Urothelium cell line (cell line): ENCODE measurements around the gene KIAA0825.
"Not testable (repeated sequence)": the region's sequence is repeated elsewhere in the genome, so short reads cannot be mapped to it uniquely, and the experiment has no call there.

Experiments used
- DNase-seq: peaks from one replicate; pipeline ENCODE4 v3.0.0; 2011; ENCODE audit warnings: low spot score, mixed read lengths
- FAIRE-seq: peaks from 2 replicates; lab custom pipeline; 2011; peaks lifted over from hg19 to GRCh38; lab: Jason Lieb, UNC

KIAA0825 gene

DNA sequence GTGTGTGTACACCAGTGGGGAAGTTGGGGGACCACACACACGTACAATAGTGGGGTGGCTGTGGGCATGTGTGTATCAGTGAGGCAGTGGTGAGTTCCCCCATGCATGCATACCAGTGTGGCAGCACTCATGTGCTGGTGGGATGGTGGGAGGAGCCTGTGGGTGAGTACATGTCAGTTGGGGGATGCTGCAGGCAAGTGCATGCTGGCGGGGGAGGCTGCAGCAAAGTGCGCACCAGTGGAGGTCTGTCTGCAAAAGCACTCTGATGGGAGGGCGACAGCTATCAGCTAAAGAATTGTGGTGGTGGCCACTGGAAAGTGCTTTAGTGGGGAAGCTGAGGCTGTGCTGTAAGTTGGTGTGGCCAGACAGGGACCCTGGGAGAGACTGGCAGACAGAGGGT lies 418.8 kb downstream of the KIAA0825 start:
- FAIRE-seq (peak; percentile 13), DNase-seq (no peak)

DNA sequence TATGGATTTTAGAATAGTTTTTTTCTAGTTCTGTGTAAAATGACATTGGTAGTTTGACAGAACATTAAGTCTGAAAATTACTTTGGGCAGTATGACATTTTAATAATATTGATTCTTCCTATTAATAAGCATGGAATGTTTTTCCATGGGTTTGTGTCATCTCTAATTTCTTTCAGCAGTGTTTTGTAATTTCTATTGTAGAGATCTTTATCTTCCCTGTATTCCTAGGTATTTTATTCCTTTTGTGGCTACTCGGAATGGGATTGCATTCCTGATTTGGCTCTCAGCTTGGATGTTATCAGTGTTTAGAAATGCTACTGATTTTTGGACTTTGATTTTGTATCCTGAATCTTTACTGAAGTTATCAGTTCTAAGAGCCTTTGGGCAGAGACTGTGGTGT lies 420.4 kb downstream of the KIAA0825 start:
- no peak for DNase-seq
- FAIRE-seq: no peak

GRCh38 chr5:94196953-94197352 lies 421.5 kb downstream of the KIAA0825 start:
- FAIRE-seq (no peak), DNase-seq (no peak)

- no peak for DNase-seq
- no peak for FAIRE-seq
Measured at GRCh38 chr5:94192658-94193391, 425.6 kb downstream of the KIAA0825 start.

GRCh38 chr5:94191604-94192003 lies 426.8 kb downstream of the KIAA0825 start:
- FAIRE-seq (no peak), DNase-seq (no peak)

- FAIRE-seq (no peak), DNase-seq (no peak)
Measured at GRCh38 chr5:94188725-94189124, 429.7 kb downstream of the KIAA0825 start.

GRCh38 chr5:94184870-94185269 lies 433.5 kb downstream of the KIAA0825 start:
- FAIRE-seq: no peak

DNA sequence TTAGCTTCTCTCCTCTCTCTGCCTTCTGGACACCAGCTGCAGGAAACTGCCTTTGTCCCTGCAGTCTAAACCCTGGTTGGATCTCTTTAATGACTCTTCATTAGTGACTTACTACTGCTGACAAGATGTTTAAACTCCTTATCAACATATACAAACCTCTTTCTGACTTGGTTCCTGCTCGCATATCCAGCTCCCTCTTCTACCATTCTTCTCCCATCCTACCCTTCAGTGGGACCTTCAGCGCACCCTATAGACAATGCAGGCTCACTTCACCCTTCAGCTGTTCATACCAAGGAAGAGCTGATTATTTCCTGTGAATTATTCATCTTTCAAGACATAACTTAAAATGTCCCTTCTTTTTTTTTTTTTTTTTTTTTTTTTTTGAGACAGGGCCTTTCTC lies 436.5 kb downstream of the KIAA0825 start:
- FAIRE-seq (no peak), DNase-seq (no peak)

More at GRCh38 chr5:94184870-94185269, 433.5 kb downstream of the KIAA0825 start:
- no peak for DNase-seq

- DNase-seq (no peak), FAIRE-seq (no peak)
Measured at GRCh38 chr5:94180761-94181160, 437.6 kb downstream of the KIAA0825 start.

DNA sequence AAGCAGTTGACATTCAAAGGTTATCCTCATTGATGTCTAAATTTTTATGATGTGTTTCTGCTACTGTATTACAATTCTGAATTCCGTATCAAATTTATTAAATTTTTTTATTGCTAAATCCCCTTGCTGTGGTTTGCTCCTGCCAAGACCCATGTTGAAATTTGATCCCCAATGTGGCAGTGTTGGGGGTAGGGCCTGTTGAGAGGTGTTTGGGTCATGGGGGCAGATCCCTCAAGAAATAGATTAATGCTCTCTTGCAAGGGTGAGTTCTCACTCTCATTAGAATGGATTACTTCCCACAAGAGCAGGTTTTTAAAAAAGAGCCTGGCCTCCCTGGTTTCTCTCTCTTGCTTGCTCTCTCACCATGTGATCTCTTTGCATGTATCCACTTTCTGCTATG lies 442.5 kb downstream of the KIAA0825 start:
- FAIRE-seq (no peak), DNase-seq (no peak)

DNA sequence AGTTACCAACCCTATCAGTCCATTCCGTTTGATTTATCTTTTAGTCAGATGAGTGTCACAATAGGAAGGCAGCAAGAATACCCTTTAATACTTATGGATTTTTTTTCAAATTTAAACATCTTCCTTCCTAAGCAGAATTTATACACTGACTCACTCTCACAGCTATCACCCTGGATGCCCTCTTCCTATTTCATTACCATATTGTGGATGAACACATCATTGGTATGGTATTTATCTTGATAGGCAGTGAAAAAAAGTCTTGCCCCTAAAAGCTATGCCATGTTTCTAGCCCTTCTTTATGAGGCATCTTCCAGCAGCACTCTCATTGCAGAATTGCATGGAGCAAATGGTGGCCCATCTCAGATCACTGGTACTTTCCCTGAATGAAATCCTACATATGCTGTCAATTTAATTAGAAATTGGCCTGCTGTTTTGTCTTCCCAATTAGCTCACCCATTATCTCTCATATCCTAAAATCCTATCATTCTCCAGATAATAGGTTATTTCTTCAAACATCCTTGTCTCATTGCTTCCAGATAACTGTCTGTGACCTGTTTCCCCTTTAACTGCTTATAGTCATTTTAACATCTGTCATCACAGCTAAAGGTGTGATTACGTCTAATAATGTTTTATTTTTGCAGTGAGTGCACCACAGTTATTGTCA lies 443.5 kb downstream of the KIAA0825 start:
- FAIRE-seq: no peak
- DNase-seq: peak; percentile 21

GRCh38 chr5:94173100-94173499 lies 445.3 kb downstream of the KIAA0825 start:
- FAIRE-seq (no peak), DNase-seq (no peak)

GRCh38 chr5:94171070-94171469 lies 447.3 kb downstream of the KIAA0825 start:
- DNase-seq, FAIRE-seq: not testable (repeated sequence)

DNA sequence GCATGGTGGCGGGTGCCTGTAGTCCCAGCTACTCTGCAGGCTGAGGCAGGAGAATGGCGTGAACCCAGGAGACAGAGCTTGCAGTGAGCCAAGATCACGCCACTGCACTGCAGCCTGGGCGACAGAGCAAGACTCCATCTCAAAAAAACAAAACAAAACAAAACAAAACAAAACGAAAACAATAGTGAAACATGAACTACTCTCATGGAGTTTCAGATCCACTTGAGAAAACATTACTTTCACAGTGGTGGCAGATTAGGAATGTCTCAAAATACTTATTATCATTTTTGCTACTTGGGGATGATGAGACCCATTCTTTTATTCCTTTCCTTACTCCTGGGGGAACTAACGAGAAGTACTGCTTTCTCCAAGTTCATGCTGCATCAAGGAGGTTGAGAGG lies 448.2 kb downstream of the KIAA0825 start:
- not testable (repeated sequence) for FAIRE-seq

DNA sequence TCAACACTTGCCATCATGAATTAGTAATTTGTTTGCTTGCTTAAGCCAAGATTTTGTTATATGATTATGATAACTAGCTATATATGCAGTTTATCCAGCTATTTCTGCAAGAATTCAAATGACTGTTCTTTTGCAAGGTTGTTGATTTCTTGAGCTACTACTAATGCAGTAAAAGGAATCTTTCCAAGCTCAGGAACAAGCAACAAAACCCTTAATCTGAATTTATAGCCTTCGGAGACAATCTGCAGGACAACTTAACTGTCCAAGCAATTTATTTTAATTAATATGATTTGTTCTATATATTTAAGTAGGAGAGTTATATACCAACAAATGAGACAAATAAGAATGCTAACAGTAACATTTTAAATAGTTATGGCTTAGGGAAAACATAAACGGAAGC lies 450.3 kb downstream of the KIAA0825 start:
- FAIRE-seq: no peak
- no peak for DNase-seq

More for the DNA sequence above, 448.2 kb downstream of the KIAA0825 start:
- not testable (repeated sequence) for DNase-seq

DNA sequence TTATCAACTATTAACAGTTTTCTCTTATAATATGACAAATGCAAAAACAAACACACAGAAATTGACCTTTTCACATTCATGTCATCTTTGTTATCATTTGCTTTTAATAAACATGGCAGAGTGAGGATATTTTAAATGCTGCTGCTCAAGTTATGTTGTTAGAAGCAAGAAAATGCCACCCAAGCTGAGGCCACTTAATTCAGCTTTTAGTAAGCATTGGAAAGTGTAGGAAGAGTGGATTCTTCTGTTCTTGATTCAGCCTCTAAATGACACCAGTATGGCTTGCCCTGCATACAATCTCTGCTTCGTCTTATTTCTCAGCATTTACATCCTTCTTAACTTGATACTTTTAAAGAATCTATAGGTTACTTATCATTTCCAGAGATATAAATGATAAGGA lies 456.6 kb downstream of the KIAA0825 start:
- FAIRE-seq (no peak), DNase-seq (no peak)

DNA sequence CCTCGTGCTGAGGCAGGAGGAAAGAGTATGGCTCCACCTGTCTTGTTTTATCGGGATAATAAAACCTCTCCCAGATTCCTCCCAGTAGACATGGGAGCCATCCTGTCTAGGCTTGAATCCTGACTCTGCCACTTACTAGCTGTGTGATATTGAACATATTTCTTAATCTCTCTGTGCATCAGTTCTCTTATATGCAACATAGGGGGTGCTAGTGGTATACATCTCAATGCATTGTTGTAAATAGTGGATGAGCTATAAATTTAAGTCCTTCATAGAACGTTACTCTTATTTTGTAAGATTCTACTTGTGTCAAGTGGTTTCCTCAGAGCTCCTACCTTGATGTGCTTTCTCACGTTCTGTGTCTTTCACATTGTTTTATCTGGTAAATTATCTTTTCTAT lies 459.3 kb downstream of the KIAA0825 start:
- FAIRE-seq (no peak), DNase-seq (no peak)

DNA sequence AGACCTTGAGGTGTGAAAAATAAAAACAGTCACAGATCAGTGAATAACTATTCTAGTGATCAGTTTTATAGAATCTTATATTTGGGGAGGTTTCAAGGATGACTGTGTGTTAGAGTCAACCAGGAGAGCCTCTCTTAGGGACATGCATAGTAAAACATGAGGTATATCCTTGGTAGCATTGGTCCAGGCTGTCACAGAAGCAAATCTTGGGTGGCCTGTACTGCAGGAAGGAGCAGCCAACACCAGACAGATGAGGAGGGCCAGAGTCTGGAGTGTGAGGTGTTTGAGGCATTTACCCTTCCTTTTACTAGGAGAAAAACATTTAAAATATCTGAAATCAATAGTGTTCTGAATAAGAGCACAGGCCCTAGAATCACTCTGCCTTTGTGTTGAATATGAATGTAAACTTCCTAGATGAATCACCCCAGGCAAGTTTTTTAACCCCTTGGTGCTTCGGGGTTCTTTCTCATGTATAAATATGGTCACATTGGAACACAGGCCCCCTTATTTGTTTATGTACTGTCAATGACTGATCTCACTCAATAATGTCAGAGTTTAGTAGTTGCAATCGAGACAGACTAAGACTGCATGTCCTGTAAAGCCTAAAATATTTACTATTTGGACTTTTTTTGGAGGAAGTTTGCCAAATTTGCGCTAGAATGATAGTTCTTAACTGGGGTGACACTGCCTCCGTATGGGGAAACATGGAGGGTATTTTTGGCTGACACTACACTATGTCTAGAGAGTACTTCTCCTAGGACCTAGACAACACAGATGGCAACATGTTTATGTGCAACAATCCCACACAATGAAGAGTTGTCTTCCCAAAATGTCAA lies 460.5 kb downstream of the KIAA0825 start:
- DNase-seq (no peak), FAIRE-seq (no peak)

DNA sequence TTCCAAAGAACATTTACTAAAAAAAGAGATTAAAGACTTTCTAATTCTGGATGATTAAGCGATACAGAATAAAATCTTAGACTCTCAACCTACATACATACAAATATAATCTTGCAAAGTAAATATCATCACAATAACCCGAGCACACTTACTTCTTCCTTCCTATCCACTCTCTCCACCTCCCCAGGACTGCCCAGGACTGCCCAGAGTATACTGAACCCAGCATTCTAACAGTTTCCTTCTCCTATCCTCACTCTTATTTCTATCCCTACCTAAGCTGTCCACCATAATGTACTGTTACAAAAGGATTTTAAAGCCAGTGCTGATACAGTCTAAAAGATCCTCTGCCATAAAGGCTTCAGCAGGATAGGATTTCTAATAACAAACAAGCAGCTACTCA lies 463.7 kb downstream of the KIAA0825 start:
- FAIRE-seq (no peak), DNase-seq (no peak)

GRCh38 chr5:94153736-94154450 lies 464.5 kb downstream of the KIAA0825 start:
- DNase-seq (no peak), FAIRE-seq (no peak)

DNA sequence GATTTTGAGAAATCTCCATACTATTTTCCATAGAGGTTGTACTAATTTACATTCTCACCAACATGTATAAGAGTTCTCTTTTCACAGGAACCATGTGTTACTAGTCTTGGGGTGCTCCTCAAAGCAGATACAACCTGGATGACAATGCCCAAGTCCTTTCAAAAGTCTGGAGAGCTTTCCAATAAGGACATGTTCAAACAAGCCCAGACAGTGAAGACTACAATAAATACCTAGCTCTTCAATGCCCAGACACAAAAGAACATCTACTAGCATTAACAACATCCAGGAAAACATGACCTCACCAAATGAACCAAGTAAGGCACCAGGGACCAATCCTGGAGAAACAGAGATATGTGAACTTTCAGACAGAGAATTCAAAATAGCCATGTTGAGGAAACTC lies 474.8 kb downstream of the KIAA0825 start:
- not testable (repeated sequence) for DNase-seq, FAIRE-seq
